Keratinocyte (primary cell): ENCODE data around the gene MTMR3.

Experiments used
- EZH2 ChIP-seq: IDR thresholded peaks from one replicate; pipeline ENCODE4 v1.6.1; 2012; ENCODE audit warnings: inconsistent platforms, mild to moderate bottlenecking, low read length, moderate library complexity
- TF ChIP-seq, protein P1 (sequence below), 3 experiments: IDR thresholded peaks in 1 of 3; conservative IDR thresholded peaks in 1 of 3; optimal IDR thresholded peaks in 1 of 3; 2 replicates in 2 of 3; 3 replicates in 1 of 3; pipeline versions ENCODE3 to v1.5.1; 2011; ENCODE audit warnings: low read length in 3 of 3, mild to moderate bottlenecking in 3 of 3, moderate library complexity in 2 of 3, control low read depth in 1 of 3, inconsistent platforms in 1 of 3; ENCODE audit not compliant: insufficient read depth in 2 of 3; ENCODE audit errors: extremely low read depth in 1 of 3

DNA sequence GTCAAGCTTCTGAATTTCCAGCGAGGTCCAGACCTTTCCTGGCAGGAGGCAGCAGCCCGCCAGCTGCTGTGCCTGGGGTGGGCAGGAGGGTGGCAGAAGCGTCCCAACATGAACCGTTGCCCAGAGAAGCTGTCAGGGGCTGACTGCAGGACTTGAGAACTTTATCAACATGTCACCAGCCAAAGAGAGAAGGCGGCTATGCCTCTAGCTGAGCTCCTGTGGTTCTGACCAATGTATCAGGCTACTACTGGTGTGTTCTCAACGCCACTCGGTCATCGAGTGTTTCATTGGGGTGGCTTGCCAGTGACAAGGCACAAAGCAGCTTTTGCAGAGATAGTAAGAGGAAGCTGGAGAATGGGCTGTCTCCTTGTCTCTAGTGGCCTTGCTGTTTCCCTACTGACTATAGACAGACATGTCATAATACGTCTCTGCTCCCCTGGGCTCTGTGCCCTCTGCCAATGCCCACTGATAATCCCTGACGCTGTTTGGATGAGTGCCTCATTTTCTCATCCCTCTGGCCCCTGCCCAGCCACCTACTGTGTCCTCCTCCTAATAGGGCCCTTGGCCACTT, 27.3 kb upstream of the MTMR3 start:
- TF ChIP-seq, protein P1, sequence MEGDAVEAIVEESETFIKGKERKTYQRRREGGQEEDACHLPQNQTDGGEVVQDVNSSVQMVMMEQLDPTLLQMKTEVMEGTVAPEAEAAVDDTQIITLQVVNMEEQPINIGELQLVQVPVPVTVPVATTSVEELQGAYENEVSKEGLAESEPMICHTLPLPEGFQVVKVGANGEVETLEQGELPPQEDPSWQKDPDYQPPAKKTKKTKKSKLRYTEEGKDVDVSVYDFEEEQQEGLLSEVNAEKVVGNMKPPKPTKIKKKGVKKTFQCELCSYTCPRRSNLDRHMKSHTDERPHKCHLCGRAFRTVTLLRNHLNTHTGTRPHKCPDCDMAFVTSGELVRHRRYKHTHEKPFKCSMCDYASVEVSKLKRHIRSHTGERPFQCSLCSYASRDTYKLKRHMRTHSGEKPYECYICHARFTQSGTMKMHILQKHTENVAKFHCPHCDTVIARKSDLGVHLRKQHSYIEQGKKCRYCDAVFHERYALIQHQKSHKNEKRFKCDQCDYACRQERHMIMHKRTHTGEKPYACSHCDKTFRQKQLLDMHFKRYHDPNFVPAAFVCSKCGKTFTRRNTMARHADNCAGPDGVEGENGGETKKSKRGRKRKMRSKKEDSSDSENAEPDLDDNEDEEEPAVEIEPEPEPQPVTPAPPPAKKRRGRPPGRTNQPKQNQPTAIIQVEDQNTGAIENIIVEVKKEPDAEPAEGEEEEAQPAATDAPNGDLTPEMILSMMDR (optimal IDR thresholded peaks at IDR 0.05 in 1 of 3, IDR thresholded peaks at IDR 0.05 in 1 of 3, conservative IDR thresholded peaks at IDR 0.05 in 1 of 3; ENCODE audit: extremely low read depth in 1 of 3, insufficient read depth in 2 of 3, low read length in 3 of 3) = no peak
- no peak for TF ChIP-seq EZH2
